NOMO-1 (cell line): ENCODE results near the gene SESN2.

Experiments used
- DNase-seq, 2 experiments: peaks; one replicate each; lab custom pipeline; 2025; ENCODE audit not compliant: unreplicated experiment in 2 of 2; lab: John Stamatoyannopoulos, UW

SESN2 gene

DNA sequence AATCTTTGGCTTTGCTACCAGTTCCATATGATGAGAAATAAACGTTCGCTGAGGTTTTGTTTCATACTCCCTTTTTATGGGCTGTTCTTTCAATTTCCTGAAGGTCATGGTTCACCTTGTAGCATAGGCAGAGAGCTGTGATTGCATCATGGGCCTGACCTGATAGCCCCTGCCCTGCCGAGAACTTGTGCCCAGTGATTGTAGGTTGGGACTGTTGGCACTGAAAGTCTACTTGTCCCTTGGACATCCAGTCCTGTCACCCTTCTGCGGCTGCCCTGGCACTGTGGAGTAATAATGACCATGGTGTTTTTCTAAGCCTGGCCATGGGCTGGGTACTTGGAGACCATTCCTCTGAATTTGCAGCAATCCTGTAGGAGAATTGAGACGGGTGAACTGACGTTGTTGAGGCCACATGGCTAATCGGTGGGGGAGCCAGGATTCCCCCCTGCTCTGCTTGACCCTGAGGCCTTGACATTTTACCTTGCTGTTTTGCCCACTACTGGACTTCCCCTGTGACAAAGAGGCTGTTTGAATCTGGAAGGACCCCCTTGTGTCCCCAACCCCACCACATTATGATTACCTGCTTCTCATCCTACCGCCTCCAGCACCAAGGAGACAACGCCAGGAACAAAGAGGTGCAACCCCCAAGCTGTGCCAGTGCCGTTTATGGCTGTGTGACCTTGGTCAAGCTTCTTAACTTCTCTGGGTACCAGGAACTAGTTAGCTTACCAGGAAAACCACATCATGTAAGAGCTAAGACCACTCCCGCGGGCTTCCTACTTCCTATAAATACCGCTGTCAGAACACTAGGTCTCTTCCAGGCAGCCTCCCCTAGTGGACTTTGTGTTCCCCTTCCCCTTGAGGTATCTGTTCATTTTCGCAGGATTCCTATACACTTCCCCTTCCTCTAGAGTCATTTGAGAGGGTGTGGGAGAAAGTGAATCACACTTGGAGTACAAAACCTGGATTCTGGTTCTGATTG, 23.4 kb downstream of the SESN2 start:
- DNase-seq: peak in 1 of 2 experiments; percentile 49

DNA sequence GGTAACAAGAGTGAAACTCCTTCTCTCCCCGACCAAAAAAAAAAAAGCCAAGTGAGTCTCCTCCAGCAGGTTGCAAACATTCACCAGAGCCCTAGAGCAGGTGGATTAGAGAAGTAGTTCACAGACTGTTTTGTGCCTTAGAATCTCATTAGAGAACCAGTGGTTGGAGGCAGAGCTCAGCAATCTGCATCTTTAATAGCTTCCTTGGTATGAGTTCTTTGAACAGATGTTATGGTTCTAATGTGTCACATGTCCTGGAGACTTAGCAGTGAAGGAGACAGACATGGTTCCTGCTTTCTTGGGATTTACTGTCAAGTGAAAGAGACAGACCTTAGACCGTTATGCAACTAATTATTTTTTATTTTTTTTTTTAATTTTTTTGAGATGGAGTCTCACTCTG, 26.8 kb downstream of the SESN2 start:
- peak; percentile 20 to 56 for DNase-seq

DNA sequence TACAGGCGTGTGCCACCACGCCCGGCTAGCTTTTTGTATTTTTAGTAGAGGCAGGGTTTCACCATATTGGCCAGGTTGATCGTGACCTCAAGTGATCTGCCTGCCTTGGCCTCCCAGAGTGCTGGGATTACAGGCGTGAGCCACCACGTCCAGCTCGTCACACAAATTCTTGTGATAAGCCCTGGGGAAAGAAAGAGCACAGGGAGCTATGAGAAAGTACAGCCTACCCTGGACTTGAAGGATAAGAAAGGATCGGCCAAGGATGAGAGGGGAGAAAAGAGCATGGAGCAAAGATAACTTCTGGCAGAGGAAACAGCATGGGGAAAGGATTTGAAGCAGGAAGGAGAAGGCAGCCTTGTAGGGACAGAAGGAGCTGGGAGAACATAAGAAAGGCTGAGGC, 29.2 kb downstream of the SESN2 start:
- no peak for DNase-seq

DNA sequence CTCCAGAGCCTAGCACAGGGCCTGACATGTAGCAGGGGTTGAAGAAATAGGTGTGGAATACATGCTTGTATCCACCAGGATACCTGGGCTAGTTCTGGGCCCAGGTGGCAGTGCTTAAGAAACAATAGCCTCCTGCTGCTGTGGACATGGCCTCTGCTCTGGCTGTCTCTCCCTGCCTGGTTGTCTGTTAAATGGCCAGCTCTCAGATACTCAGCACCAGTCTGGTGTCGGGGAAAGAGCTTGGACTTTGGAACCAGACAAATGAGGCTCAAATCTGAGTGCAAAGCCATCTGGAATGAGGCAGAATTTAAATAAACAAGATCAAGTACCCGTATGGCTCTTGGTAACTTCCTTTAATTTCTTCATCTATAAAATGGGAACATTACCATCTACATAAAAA, 31.5 kb downstream of the SESN2 start:
- no peak for DNase-seq

GRCh38 chr1:28291711-28292110, 32.4 kb downstream of the SESN2 start:
- no peak for DNase-seq

GRCh38 chr1:28295936-28296335, 36.6 kb downstream of the SESN2 start:
- DNase-seq: no peak

DNA sequence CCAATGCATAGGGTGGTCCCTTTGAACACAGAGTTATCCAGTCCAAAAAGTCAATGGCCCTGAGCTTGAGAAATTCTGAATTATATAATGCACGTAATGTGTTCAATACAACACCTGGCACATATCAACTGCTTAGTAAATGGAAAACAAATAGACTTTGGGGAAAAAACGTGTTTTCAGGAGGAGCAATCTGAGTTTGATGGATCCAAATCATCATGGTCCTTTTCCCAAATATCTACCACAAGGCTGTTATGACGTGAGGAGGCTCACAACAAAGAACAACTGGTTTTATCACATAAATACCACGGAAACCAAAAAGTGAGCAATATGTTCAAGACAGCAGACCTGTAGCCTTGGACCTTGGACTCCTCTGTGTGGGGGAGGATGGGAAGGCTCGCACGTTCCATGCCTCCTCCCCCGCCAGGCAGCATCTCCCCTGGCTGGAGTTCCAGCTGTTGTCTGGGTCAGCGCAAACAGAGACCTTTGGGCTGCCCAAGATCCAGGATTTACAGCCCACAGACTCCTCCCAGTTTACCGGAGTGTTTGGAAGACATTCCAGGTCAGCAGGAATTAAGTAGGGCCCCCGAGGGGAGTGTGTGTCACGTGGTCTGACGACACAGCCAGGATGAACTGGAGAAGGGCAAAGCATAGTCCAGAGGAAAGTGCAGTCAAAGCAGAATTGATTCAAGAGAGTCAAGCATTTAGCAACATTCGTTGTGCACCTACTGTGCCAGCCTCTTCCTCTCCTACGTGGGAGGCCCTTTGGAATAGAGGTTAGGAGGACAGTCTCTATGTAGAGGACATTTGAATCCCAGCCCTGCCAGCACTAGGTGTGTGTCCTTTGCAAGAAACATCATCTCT, 37.3 kb downstream of the SESN2 start:
- DNase-seq: no peak

GRCh38 chr1:28297826-28298225, 38.5 kb downstream of the SESN2 start:
- DNase-seq: no peak

DNA sequence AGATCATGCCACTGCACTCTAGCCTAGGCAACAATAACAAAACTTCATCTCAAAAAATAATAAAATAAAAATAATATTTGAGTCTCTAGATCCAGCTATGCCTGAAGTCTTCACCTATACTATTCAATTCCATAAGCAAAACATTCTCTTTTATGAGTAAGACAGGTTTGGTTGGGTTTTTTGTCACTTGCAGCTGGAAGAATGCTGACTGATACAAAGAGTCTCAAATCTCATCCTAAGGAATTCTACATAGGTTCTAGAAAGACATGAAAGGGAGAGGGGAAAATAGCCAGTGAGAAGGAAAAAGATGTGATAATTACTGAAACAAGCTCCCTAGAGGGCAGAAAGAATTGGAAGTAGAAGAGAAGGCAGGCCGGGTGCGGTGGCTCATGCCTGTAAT, 39.1 kb downstream of the SESN2 start:
- no peak for DNase-seq

DNA sequence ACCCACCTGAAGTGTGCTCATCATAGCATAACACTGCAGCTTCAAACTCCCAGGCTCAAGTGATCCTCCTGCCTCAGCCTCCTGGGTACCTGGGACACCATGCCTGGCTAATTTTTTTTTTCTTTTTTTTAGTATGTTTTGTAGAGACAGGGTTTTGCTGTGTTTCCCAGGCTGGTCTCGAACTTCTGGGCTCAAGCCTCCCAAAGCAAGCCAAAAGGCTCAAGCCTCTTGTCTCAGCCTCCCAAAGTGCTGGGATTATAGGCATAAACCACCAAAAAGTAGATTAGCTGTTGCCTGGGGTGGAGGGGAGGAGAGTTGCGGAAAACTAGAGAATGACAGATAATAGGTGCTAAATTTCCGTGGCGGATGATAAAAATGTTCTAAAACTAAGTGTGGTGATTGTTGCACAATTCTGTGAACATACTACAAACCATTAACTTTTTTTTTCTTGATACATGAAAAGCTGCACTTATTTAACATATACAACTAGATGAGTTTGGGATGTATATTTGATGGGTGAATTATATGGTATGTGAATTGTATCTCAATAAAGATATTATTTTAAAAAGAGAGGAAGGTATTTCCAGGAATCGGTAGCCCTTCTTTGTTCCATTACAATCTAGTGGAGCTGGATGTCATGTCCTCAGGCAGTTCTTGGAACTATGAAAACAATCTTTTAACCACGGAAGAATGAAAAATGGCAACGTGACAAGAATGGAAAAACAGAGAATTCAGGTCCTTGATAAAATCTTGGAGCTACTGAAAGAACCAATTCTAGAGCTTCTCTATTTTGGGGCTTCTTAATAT, 42.3 kb downstream of the SESN2 start:
- DNase-seq: no peak

GRCh38 chr1:28302247-28302646, 42.9 kb downstream of the SESN2 start:
- DNase-seq: no peak

DNA sequence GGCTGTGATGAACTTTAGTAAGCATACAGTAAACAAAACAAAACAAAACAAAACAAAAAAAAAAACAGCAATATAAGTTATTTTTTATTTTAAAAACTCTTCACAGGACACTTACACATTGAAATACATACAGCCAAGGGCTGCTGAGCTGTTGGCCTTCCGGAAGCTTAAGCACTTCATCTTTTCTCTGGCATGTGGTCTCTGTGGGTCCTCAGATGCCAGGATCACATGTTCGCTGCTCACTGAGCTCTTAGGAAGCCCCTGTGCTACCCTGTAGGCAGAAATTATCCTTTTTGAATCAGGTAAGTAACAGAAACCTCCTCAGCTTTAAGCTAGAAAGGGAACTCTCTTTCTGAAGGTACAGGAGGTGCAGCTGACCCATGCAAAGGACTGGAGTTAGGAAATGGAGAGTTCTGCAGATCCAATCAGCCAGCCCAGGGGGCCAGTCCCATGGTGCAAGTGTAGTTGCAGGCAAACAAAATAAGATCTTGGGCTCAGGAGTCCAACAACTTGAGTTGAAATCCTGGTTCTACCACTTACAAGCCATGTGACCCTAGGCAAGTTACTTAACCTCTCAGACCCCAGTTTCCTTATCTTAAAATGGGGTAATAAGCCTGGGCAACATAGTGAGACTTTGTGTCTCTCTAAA, 47.1 kb downstream of the SESN2 start:
- no peak for DNase-seq

- DNase-seq: no peak
Measured at GRCh38 chr1:28308750-28309149, 49.4 kb downstream of the SESN2 start.

- DNase-seq: no peak
Measured at GRCh38 chr1:28309702-28310101, 50.4 kb downstream of the SESN2 start.

GRCh38 chr1:28313702-28314546, 54.6 kb downstream of the SESN2 start:
- peak in 1 of 2 experiments; percentile 9 for DNase-seq

- no peak for DNase-seq
Measured at GRCh38 chr1:28314547-28314941, 55.2 kb downstream of the SESN2 start.

GRCh38 chr1:28317014-28317413, 57.7 kb downstream of the SESN2 start:
- DNase-seq: no peak

GRCh38 chr1:28322194-28322593, 62.9 kb downstream of the SESN2 start:
- DNase-seq: no peak

GRCh38 chr1:28323720-28324119, 64.4 kb downstream of the SESN2 start:
- DNase-seq: peak; percentile 15 to 40
